ENCODE results near the gene LRRC74A. TPM values are rescaled to one million over a fixed set of nuclear protein-coding genes. Genes with fewer than 3 reads are reported as not detected.
A peak's percentile ranks its signal among the peaks of the same experiment; 100 is the strongest.

The LRRC74A gene
- total RNA-seq, 1 donor from 2014 or later, result not detected

- ATAC-seq (peak; percentile 49 to 75), DNase-seq (no peak)
- no peaks in the 10 kb centered on the region for H3K36me3 ChIP-seq
- no peak for TF ChIP-seq CTCF (IDR thresholded peaks at IDR 0.05)
- H3K27ac ChIP-seq, result peak overlapping the region; percentile 81
- H3K4me1 ChIP-seq, result peaks cover 32% of the 10 kb centered on the region
- intact Hi-C loops (cut with DNase I), result no loop called here
- no peak overlapping the region for H3K4me3 ChIP-seq
- no peaks in the 10 kb centered on the region for H3K9me3 ChIP-seq
- H3K27me3 ChIP-seq (ENCODE audit: low read depth), result no peaks in the 10 kb centered on the region
These were observed 78.0 kb downstream of the LRRC74A start for GRCh38 chr14:76904100-76904739.

- H3K36me3 ChIP-seq, result no peaks in the 10 kb centered on the region
- ATAC-seq (peak; percentile 58 to 73), DNase-seq (peak; percentile 81)
- TF ChIP-seq CTCF (IDR thresholded peaks at IDR 0.05), result no peak
- H3K4me3 ChIP-seq, result no peak overlapping the region
- intact Hi-C loops (cut with DNase I), result no loop called here
- H3K27me3 ChIP-seq (ENCODE audit: low read depth), result no peaks in the 10 kb centered on the region
- no peaks in the 10 kb centered on the region for H3K9me3 ChIP-seq
- peaks cover 32% of the 10 kb centered on the region for H3K4me1 ChIP-seq
- H3K27ac ChIP-seq, result peak overlapping the region; percentile 81
These were observed 78.7 kb downstream of the LRRC74A start for GRCh38 chr14:76904740-76905569.

GRCh38 chr14:76908834-76909233 is 82.6 kb downstream of the LRRC74A start:
- ATAC-seq (peak; percentile 28 to 64), DNase-seq (peak; percentile 62)
- Histone ChIP-seq H3K4me1 (peaks cover 35% of the 10 kb centered on the region), H3K27me3 (ENCODE audit: low read depth) (no peaks in the 10 kb centered on the region), H3K36me3 (no peaks in the 10 kb centered on the region), H3K4me3 (no peak overlapping the region), H3K9me3 (no peaks in the 10 kb centered on the region), H3K27ac (no peak overlapping the region)
- intact Hi-C loops (cut with DNase I), result no loop called here
- TF ChIP-seq CTCF (IDR thresholded peaks at IDR 0.05), result no peak

GRCh38 chr14:76909266-76909665 is 83.1 kb downstream of the LRRC74A start:
- DNase-seq (no peak), ATAC-seq (peak; percentile 16 to 74)
- intact Hi-C loops (cut with DNase I), result no loop called here
- H3K27me3 ChIP-seq (ENCODE audit: low read depth), result no peaks in the 10 kb centered on the region
- no peaks in the 10 kb centered on the region for H3K9me3 ChIP-seq
- no peaks in the 10 kb centered on the region for H3K36me3 ChIP-seq
- no peak for TF ChIP-seq CTCF (IDR thresholded peaks at IDR 0.05)
- H3K27ac ChIP-seq, result no peak overlapping the region
- peaks cover 39% of the 10 kb centered on the region for H3K4me1 ChIP-seq
- no peak overlapping the region for H3K4me3 ChIP-seq

- no peaks in the 10 kb centered on the region for H3K36me3 ChIP-seq
- no peaks in the 10 kb centered on the region for H3K27me3 ChIP-seq (ENCODE audit: low read depth)
- no peak for TF ChIP-seq CTCF (IDR thresholded peaks at IDR 0.05)
- DNase-seq (no peak), ATAC-seq (no peak)
- no peak overlapping the region for H3K27ac ChIP-seq
- intact Hi-C loops (cut with DNase I), result no loop called here
- H3K9me3 ChIP-seq, result no peaks in the 10 kb centered on the region
- H3K4me3 ChIP-seq, result no peak overlapping the region
- peaks cover 29% of the 10 kb centered on the region for H3K4me1 ChIP-seq
These were observed 84.2 kb downstream of the LRRC74A start for GRCh38 chr14:76910371-76910890.
